NB4 (cell line): Measurements from ENCODE around the gene PDGFA.

Source experiments
- DNase-seq: peaks from one replicate; pipeline ENCODE4 v3.0.0; 2010; ENCODE audit warnings: low read depth
- H3K4me3 ChIP-seq: one replicate; pipeline ENCODE4 v1.5.1; 2011; ENCODE audit warnings: mild to moderate bottlenecking, low read depth, low read length, moderate library complexity
- CTCF ChIP-seq: IDR thresholded peaks from one replicate; pipeline ENCODE4 v1.5.1; 2012; ENCODE audit warnings: low read depth, low read length
- MAX ChIP-seq: IDR thresholded peaks from 2 replicates; pipeline ENCODE4 v1.6.1; 2011; ENCODE audit warnings: low read depth, low read length
- MYC ChIP-seq: IDR thresholded peaks from 2 replicates; pipeline ENCODE4 v1.6.1; 2011; ENCODE audit warnings: low read depth, low read length
- POLR2A ChIP-seq: IDR thresholded peaks from 2 replicates; pipeline ENCODE4 v1.6.1; 2011; ENCODE audit warnings: mild to moderate bottlenecking; ENCODE audit not compliant: insufficient read length; ENCODE audit errors: extremely low read depth

The PDGFA gene

DNA sequence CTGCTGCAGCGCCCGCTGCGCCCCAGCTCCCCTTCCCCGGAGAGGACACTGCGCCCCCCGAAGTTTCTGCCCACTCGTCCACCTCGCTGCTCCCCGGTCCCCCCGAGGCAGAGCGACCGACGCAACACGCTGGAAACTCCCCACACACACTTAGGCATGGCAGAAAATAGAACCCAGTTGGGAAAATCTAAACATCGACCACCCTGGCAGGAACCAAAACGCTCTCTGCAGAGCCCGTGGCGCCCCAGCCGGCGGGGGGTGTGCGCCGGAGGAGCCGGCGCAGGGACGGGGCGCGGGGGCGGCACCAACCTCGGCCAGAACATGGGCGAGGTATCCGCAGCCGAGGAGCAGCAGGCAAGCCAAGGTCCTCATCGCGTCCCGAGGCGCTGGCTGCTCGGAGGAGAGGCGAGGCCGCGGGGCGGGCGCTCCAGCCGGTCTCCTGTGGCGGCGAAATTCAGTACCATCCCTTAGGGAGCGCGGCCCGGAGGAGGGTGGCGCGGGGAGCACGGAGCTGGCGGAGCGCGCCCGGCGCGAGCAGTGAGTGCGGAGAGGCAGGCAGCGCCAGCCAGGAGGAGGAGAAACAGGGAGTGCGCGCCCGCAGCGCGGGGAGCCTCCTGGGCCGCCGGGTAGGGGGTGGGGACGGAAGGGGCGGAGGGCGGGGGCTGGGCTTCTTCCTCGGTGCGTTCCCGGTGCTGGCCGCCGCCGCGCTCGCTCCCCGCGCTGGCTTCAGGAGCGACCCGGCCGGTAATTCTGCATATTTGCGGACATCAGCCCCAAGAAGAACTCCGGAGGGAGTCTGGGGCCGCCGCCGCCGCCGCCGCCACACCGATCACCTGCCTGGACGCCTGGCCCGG lies 789 bp downstream of the PDGFA start:
- H3K4me3 ChIP-seq, result no peak overlapping the region
- peak; percentile 65 for DNase-seq
- TF ChIP-seq MYC, result no peak
- TF ChIP-seq POLR2A, result peak; percentile 14

DNA sequence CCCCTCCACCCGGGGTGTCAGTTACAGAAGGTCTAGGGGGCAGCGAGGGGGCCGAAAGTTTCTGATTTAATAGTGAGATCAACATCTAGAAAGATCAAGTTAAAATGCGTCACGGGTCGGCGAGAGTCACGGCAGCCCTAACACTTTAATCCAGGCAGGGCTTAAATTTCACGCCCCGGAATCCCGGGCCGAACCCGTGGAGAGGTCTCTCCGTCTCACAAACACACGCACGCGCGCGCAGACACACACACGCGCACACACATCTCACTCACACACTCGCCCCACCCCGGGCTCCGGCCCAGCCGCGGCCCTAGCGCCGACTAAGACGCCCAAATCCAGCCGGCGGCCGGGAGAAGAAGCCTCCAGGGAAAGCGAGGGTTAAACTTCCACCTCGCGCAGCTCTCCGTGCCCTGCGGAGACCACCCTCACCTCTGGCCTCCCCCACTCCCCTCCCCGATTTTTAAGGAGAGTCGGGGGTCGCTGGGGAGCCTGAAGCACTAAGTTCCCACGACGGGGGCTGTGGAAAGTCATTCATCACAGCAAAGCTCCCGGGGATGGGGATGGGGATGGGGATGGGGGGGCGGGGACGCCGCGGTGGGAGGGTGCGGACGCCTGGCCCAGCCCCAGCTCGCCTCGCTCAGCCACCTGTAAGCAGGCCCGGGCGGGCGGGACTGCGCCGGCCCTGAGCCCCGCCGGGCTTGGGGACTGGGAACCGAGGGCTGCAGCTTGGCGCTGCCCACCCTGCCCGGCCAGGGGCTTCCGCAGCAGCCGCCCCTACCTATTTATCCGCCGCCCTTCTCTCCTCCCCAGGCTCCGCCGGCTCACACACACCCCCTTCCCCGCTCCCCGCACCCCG lies 1.6 kb downstream of the PDGFA start:
- H3K4me3 ChIP-seq, result no peak overlapping the region
- no peak for TF ChIP-seq POLR2A
- no peak for TF ChIP-seq MYC
- TF ChIP-seq CTCF, result no peak
- TF ChIP-seq MAX, result no peak
- DNase-seq, result no peak

- no peak overlapping the region for H3K4me3 ChIP-seq
- DNase-seq, result no peak
- TF ChIP-seq CTCF (no peak), MAX (no peak), MYC (no peak), POLR2A (no peak)
Observed at GRCh38 chr7:516606-517456, 2.8 kb downstream of the PDGFA start.

DNA sequence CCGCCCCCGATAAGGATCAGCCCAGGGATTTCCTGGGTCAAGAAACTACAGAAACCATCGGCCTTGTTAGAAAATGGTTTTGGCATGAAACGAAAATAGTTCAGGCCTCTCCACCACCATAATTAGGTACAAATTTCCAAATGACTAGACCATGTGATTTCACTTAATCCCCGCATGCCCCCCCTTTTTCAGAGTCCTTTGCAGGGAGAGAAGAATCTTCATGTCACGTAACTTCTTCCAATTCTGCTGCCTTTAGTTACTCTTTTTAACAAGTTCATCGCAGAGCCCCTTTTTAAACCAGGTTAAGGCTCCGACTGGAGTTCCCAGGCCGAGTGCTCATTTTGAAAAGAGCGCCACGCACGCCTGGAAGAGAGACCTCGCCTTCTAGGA lies 3.4 kb downstream of the PDGFA start:
- TF ChIP-seq MYC, result no peak
- no peak for TF ChIP-seq CTCF
- no peak for TF ChIP-seq MAX
- no peak for TF ChIP-seq POLR2A
- H3K4me3 ChIP-seq, result no peak overlapping the region
- no peak for DNase-seq

DNA sequence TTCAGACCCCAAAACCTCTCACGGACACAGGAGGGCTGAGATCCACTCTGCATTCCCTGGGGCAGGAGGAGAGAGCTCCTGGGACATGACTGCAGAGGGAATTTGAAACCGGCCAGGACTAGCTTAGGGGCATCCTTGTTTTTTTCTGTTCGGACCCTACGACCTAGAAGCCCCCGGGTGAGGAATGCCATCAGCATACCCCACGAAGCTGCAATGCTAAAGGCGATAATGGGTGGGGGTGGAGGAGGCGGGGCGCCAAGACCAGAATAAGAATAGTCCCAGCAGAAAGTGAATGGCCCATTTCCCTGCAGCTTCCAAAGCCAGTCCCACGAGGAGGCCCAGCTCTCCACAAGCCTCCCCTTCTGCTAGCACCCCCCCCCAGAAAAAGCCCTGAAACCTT lies 4.0 kb downstream of the PDGFA start:
- DNase-seq, result no peak
- TF ChIP-seq MYC, result no peak
- no peak for TF ChIP-seq MAX
- no peak for TF ChIP-seq POLR2A
- no peak for TF ChIP-seq CTCF
- no peak overlapping the region for H3K4me3 ChIP-seq
